ENCODE results near the gene LPP.

GRCh38 chr3:188497021-188497420 is 343.1 kb downstream of the LPP start:
- TF ChIP-seq POLR2A (IDR thresholded peaks at IDR 0.05): no peak
- TF ChIP-seq CTCF (IDR thresholded peaks at IDR 0.05): no peak
